Superior temporal gyrus (tissue), 1 donor: ENCODE measurements around the gene IFNA7.
"Not testable (repeated sequence)": the region's sequence is repeated elsewhere in the genome, so short reads cannot be mapped to it uniquely, and the experiment has no call there.

Experiments
- DNase-seq: peaks from one replicate; pipeline ENCODE4 v3.0.0-alpha.2; 2016; ENCODE audit errors: extremely low spot score

The IFNA7 gene

DNA sequence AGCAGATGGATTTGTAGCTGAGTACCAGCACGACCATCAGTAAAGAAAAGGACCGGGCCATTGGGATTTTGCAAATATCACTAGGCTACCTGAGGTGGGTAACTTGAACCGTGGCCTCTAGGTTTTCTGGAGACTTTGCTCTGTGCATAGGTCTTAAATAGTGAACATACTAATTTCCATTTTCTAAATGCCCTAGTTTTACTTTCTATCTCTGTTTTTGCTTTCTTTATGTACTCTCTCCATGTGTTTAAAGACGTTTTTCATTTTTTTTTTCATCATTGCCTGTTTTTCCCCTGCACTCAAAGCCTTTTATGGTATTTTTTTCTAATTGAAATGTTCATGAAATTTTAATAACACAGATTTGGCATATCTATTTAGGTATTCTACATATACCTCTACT lies at the start of gene IFNA7:
IFNA7 (minus strand) TSS at position 101 of the 400 bp plus-strand sequence; CDS start at position 61, 40 bp downstream.
- DNase-seq, result not testable (repeated sequence)

DNA sequence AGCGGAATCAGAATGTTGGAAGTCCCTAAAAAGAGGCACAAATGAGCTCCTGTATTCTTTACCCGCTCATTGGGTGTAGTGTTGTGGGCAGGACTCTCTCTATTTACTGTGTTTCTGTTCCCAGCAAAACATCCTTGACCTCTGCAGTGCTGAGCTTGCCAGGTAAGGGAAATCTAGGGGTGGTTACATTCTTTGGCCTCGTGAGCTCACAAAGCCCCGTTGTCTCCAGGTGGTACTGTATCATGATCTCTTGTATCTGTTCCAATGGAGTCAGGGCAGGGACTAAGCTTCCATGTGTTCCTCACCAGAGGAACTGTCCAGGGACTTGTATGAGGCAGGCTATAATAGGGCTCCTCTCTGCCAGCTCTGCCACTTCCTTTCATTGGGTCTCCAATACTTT lies 49.6 kb upstream of the IFNA7 start:
- DNase-seq, result no peak

DNA sequence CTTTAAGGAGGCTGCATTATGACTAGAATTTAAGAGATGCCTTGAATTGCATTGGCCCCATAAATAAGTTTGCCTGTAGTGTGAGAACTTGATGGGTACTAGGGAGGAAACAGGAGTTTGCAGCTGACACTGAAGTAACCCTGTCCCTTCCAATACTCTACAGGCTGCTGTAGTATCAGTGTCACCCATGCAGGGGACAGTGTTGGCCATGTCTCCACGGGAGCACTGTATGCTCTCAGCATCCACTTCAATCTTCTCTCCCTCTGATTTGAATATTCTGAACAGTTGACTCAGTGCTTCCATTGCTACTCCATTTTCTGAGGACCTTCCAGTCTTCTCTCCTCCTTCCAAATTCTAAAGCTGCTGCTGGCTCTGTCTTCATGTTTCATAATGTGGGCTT lies 49.2 kb upstream of the IFNA7 start:
- no peak for DNase-seq

DNA sequence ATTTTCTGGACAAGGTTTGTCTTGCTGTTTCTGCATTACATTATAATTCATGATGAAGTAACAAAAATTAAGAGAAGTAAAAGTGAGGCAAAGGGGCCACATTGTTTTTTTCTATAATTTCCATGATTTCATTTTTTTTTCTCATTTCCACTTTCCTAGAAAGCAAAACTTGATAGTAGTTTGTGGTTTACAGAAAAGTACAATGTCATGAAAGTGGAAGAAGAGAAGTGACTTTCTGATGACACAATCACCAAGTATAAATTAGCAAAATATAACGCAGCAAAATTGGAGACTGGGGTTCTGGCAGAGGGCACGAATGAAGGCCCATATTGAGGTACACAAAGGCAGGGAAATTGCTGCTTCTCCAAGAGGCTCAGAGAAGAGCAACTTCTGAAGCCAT lies 42.8 kb upstream of the IFNA7 start:
- DNase-seq, result no peak

DNA sequence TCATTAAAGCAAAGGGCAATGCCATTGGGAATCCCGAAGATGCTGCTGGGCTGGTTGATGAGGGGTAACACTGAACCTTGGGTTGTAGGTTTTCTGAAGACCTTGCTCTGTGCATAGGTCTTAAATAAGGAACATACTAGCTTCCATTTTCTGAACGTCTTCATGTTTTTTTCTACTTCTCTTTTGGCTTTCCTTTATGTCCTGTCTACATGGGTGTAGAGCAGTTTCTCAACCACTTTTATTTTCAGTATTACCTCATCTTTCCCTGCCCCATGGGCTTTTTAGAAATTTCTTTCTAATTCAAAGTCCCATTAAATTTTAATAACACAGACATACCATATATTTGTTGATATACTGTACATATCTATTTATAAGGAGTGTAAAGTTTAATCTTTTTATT lies 37.9 kb upstream of the IFNA7 start, which contains the start of gene IFNA14:
IFNA14 (minus strand) TSS at position 95 of the 400 bp plus-strand sequence; CDS start at position 25, 70 bp downstream.
- DNase-seq, result no peak

DNA sequence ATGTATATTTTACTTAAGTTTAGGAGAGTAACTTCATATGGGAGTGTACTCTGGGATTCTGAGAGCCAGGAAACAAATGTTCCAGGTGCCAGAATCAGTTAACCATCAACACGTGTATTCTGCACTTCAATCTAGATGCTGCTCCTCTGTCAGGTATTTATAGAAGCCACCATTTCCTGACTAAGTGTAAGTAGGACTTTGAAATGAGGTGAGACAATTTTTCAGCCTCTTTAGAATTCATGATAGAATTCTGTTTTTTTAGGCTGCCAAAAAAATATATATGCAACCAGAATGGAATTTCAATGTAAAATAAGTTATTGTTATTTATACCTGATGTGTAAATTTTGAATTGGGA lies 34.3 kb upstream of the IFNA7 start:
- not testable (repeated sequence) for DNase-seq

DNA sequence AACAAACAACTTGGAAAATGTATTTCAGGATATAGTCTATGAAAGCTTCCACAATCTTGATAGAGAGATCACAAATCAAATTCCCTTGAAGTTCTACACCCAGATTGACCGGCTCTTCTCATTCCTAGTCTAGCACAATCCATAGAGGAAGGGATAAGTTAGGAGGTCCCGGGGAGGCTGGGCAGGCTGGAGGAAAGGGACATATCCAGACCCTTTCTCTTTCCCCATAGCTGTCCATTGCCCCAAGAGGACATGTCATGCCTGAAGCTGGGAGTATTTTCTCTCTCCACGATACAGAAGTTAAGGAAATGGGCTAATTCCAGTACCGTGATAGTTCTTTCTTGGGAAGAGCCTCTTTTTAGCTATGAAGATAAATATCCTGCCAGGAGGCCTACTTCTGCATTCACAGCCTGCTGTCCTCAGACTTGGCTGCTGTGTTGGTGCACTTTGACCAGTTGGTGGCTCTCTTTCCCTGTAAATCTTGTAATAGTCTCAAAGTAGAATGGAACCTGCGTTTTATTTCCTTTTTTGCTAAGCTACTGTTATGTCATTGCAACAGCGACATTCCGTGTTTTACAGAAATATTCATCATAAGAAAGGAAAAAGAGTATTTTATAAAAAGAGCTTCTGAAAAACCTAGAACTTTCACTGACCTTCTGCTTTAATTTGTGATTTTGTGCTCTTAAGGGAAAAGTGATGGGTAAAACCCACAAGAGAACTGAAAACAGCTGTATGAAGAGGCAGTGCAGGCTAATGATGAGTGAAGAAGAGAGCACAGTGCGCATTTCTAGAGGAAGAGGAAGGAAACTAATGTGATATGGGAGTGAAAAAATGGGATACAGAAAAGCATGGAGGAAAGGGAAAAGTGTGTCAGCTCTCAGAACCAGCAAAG lies 33.7 kb upstream of the IFNA7 start:
- peak; percentile 67 for DNase-seq

DNA sequence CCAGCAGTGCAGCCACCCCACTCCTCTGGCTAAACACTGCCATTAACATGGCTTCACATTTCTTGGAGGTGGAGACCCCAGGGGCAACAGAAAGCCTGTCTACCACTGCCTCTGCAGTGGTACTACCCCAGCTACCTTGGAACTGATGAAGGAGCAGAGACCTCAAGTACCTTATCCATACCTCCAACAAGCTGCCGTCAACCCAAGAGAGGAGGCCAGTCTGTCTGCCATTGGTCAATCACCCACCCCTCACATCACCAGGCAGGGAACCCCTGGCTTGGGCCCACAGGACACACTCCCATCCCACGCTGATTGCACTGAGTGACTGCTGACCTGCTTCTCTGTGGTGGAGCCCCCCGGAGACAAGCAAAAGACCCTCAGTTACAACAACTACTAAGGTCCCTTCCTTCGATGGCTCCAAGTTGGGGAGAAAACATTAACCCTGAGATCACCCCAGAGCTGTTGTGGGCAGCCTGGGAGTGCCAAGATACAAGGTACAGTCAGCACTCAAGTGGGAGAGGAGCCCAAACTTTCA lies 32.2 kb upstream of the IFNA7 start:
- DNase-seq, result no peak

DNA sequence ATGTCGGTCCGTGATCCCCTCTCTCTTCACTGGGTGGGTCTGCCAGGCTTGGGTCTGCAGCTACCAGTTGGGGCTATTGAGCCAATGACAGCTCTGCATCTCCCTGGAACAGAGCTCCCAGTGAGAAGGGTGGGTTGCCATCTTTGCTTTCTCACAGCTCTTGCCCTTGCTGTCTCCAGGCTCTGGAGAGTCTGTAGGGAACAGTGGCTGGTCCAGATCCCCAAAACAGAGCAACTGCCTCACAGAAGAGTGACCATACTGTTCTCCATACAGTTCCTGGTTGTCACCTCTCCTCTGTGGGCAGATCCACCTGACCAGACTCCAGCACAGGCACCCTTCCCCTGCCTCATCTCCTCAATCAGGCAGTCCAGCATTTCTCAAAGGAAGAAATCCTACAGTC lies 31.3 kb upstream of the IFNA7 start:
- no peak for DNase-seq

DNA sequence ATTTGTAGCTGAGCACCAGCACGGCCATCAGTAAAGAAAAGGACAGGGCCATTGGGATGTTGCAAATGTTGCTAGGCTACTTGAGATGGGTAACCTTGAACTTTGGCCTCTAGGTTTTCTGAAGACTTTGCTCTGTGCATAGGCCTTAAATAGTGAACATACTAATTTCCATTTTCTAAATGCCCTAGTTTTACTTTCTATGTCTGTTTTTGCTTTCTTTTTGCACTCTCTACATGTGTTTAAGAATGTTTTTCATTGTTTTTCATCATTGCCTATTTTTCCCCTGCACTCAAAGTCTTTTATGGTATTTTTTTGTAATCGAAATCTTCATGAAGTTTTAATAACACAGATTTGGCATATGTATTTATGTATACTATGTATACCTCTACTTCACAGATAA lies 26.1 kb upstream of the IFNA7 start, which contains the start of gene IFNA17:
IFNA17 (minus strand) TSS at position 101 of the 400 bp plus-strand sequence; CDS start at position 52, 49 bp downstream.
- no peak for DNase-seq

DNA sequence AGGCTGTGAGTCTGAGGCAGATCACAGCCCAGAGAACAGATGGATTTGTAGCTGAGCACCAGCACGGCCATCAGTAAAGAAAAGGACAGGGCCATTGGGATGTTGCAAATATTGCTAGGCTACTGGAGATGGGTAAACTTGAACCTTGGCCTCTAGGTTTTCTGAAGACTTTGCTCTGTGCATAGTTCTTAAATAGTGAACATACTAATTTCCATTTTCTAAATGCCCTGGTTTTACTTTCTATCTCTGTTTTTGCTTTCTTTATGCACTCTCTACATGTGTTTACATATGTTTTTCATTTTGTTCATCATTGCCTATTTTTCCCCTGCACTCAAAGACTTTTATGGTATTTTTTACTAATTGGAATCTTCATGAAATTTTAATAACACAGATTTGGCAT lies 15.2 kb upstream of the IFNA7 start, which contains the start of gene IFNA16:
IFNA16 (minus strand) TSS at position 101 of the 400 bp plus-strand sequence; CDS start at position 95, 6 bp downstream.
- not testable (repeated sequence) for DNase-seq

DNA sequence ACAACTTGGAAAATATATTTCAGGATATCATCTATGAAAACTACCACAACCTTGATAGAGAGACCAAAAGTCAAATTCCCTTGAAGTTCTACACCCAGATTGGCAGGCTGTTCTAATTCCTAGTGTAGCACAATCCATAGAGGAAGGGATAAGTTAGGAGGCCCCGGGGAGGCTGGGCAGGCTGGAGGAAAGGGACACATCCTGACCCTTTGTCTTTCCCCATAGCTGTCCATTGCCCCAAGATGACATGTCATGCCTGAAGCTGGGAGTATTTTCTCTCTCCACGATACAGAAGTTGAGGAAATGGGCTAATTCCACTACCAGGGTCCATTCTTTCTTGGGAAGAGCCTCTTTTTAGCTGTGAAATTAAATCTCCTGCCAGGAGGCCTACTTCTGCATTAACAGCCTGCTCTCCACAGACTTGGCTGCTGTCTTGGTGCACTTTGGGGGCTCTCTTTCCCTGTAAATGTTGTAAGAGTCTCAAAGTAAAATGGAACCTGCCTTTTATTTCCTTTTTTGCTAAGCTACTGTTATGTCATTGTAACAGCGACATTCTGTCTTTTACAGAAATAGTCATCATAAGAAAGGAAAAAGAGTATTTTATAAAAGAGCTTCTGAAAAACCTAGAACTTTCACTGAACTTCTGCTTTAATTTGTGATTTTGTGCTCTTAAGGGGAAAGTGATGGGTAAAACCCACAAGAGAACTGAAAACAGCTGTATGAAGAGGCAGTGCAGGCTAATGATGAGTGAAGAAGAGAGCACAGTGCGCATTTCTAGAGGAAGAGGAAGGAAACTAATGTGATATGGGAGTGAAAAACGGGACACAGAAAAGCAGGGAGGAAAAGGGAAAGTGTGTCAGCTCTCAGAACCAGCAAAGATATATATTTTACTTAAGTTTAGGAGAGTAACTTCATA lies 11.7 kb upstream of the IFNA7 start:
- DNase-seq, result not testable (repeated sequence)

DNA sequence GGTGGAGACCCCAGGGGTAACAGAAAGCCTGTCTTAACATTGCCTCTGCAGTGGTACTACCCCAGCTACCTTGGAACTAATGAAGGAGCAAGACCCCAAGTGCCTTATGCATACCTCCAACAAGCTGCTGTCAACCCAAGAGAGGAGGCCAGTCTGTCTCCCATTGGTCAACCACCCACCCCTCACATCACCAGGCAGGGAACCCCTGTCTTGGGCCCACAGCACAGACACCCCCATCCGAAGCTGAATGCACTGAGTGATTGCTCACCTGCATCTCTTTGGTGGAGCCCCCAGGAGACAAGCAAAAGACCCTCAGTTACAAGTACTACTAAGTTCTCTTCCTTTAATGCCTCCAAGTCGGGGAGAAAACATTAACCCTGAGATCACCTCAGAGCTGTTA lies 10.2 kb upstream of the IFNA7 start:
- not testable (repeated sequence) for DNase-seq

DNA sequence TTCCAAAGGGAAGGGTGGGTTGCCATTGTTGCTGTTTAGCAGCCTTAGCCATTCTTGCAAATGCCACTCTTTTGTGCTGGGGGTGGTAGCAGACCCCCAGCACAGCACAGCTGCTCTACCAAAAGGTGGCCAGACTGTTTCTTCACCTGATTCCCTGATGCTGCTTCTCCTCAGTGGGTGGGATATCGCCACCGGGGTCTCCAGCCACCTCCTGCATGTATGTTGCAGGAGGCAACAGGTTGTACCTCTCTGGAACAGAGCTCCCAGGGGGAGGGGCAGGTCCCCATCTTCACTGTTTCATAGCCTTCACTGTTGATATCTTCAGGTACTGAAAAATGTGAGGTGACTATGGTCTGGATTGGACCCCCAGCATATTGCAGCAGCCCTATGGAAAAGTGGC lies 8.8 kb upstream of the IFNA7 start:
- not testable (repeated sequence) for DNase-seq

DNA sequence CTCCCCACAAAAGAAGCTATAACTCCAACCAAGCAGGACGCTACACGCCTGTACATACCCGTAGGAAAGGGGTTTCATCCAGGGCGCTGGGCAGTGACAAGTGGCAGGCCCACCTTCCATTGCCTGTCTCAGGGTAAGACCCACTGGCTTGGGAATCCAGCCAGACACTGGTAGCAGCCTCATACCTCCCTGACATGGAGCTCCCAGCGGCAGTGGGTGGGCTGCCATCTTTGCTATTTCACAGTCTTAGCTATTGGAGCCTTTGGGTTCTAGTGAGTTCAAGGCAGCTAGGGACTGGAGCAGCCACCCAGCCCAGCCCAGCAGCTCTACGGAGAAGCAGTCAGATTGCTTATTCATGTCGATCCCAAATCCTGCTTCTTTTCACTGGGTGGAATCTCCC lies 8.3 kb upstream of the IFNA7 start:
- no peak for DNase-seq

DNA sequence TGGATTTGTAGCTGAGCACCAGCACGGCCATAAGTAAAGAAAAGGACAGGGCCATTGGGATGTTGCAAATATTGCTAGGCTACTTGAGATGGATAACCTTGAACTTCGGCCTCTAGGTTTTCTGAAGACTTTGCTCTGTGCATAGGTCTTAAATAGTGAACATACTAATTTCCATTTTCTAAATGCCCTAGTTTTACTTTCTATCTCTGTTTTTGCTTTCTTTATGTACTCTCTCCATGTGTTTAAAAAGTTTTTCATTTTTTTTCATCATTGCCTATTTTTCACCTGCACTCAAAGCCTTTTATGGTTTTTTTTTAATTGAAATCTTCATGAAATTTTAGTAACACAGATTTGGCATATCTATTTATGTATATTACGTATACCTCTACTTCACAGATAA lies 5.0 kb upstream of the IFNA7 start, which contains the start of gene IFNA10:
IFNA10 (minus strand) TSS at position 101 of the 400 bp plus-strand sequence; CDS start at position 55, 46 bp downstream.
- not testable (repeated sequence) for DNase-seq

DNA sequence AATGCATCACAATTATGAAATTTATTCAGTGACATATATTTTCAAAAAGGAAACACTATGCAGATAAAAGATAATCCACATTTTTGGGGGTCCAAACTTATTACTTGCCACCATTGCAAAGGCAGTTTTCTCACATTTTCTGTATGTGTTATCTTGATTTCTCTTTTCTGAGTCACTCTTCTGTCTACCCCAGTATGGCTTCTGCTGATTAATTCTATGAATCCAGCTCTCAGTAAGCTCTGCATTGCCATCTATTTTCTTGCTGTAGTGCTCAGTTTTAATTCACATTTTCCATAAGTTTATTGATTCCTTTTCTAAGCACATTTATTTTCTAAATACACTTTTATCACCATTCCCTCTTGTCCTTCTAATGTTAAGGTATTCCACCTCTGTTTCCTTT lies 3.2 kb upstream of the IFNA7 start:
- DNase-seq, result no peak

DNA sequence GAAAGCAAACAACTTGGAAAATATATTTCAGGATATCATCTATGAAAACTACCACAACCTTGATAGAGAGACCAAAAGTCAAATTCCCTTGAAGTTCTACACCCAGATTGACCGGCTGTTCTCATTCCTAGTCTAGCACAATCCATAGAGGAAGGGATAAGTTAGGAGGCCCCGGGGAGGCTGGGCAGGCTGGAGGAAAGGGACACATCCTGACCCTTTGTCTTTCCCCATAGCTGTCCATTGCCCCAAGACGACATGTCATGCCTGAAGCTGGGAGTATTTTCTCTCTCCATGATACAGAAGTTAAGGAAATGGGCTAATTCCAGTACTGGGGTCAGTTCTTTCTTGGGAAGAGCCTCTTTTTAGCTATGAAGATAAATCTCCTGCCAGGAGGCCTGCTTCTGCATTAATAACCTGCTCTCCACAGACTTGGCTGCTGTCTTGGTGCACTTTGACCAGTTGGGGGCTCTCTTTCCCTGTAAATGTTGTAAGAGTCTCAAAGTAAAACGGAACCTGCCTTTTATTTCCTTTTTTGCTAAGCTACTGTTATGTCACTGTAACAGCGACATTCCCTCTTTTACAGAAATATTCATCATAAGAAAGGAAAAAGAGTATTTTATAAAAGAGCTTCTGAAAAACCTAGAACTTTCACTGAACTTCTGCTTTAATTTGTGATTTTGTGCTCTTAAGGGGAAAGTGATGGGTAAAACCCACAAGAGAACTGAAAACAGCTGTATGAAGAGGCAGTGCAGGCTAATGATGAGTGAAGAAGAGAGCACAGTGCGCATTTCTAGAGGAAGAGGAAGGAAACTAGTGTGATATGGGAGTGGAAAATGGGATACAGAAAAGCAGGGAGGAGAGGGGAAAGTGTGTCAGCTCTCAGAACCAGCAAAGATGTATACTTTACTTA lies 6.9 kb downstream of the IFNA7 start:
- DNase-seq, result peak; percentile 48

DNA sequence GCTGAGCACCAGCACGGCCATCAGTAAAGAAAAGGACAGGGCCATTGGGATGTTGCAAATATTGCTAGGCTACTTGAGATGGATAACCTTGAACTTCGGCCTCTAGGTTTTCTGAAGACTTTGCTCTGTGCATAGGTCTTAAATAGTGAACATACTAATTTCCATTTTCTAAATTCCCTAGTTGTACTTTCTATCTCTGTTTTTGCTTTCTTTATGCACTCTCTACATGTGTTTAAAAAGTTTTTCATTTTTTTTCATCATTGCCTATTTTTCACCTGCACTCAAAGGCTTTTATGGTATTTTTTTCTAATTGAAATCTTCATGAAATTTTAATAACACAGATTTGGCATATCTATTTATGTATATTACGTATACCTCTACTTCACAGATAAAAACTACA lies 14.5 kb downstream of the IFNA7 start, which contains the start of gene IFNA4:
IFNA4 (minus strand) TSS at position 101 of the 400 bp plus-strand sequence; CDS start at position 45, 56 bp downstream.
- DNase-seq, result not testable (repeated sequence)
